Mammary epithelial cell (primary cell): ENCODE results near the gene ZNF736.

Source experiments
- EZH2 ChIP-seq: IDR thresholded peaks from 2 replicates; pipeline ENCODE4 v1.6.1; 2012; ENCODE audit warnings: low read length, inconsistent platforms, borderline replicate concordance
- TF ChIP-seq, protein P1 (sequence below), 2 donors: IDR thresholded peaks in 1 of 2; conservative IDR thresholded peaks in 1 of 2; 2 replicates each; pipeline ENCODE4 v1.5.1; 2011 to 2012; ENCODE audit warnings: inconsistent platforms in 2 of 2, low read length in 2 of 2, mild to moderate bottlenecking in 2 of 2, control low read depth in 1 of 2, low read depth in 1 of 2; ENCODE audit not compliant: insufficient read depth in 1 of 2; ENCODE audit errors: extremely low read depth in 1 of 2

DNA sequence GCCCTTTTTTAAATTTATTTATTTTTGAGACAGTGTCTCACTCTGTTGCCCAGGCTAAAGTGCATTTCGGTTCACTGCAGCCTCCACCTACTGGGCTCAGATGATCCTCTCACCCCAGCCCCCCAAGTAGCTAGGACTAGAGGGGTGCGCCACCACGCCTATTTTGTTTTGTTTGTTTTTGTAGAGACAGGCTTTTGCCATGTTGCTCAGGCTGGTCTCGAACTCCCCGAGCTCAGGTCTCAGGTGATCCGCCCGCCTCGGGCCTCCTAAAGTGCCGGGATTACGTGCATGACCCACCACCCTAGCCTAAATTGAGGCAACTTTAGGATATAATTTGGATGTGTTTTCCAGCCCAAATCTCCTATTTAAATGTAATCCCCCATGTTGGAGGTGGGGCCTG, 805 bp downstream of the ZNF736 start:
- TF ChIP-seq, protein P1, sequence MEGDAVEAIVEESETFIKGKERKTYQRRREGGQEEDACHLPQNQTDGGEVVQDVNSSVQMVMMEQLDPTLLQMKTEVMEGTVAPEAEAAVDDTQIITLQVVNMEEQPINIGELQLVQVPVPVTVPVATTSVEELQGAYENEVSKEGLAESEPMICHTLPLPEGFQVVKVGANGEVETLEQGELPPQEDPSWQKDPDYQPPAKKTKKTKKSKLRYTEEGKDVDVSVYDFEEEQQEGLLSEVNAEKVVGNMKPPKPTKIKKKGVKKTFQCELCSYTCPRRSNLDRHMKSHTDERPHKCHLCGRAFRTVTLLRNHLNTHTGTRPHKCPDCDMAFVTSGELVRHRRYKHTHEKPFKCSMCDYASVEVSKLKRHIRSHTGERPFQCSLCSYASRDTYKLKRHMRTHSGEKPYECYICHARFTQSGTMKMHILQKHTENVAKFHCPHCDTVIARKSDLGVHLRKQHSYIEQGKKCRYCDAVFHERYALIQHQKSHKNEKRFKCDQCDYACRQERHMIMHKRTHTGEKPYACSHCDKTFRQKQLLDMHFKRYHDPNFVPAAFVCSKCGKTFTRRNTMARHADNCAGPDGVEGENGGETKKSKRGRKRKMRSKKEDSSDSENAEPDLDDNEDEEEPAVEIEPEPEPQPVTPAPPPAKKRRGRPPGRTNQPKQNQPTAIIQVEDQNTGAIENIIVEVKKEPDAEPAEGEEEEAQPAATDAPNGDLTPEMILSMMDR (conservative IDR thresholded peaks at IDR 0.05 in 1 of 2, IDR thresholded peaks at IDR 0.05 in 1 of 2; ENCODE audit: extremely low read depth in 1 of 2, insufficient read depth in 1 of 2, low read depth in 1 of 2, low read length in 2 of 2): no peak
- no peak for TF ChIP-seq EZH2
